Mesenchymal stem cell (in vitro differentiated cells and primary cell): Measurements from ENCODE around the gene FKBP8. TPM values are rescaled to one million over a fixed set of nuclear protein-coding genes. Genes with fewer than 3 reads are reported as not detected.
"Not testable (repeated sequence)": the region's sequence is repeated elsewhere in the genome, so short reads cannot be mapped to it uniquely, and the experiment has no call there.

Source experiments
- DNase-seq: peaks from one replicate; pipeline ENCODE4 v3.0.0-alpha.2; 2013
- H2AFZ ChIP-seq: one replicate; pipeline ENCODE4 v1.6.1; 2013; ENCODE audit warnings: low read depth, mild to moderate bottlenecking, control low read depth, inconsistent platforms, low read length, moderate library complexity
- H2AK5ac ChIP-seq: 2 replicates; pipeline ENCODE4 v1.6.1; 2013; ENCODE audit warnings: low read length, moderate library complexity, mild to moderate bottlenecking, inconsistent platforms; ENCODE audit not compliant: severe bottlenecking
- H2BK120ac ChIP-seq: one replicate; pipeline ENCODE4 v1.6.1; 2013; ENCODE audit warnings: low read depth, mild to moderate bottlenecking, inconsistent platforms, low read length, moderate library complexity
- H2BK12ac ChIP-seq, 2 experiments: one replicate each; pipeline ENCODE4 v1.6.1; 2013; ENCODE audit warnings: inconsistent platforms in 2 of 2, low read length in 2 of 2, mild to moderate bottlenecking in 2 of 2, moderate library complexity in 2 of 2, control low read depth in 1 of 2
- H2BK15ac ChIP-seq: one replicate; pipeline ENCODE4 v1.6.1; 2013; ENCODE audit warnings: mild to moderate bottlenecking, low read depth, inconsistent platforms; ENCODE audit not compliant: poor library complexity, severe bottlenecking
- H2BK5ac ChIP-seq: 2 replicates; pipeline ENCODE4 v1.6.1; 2013; ENCODE audit warnings: low read depth, mild to moderate bottlenecking, low read length, control low read depth, inconsistent platforms; ENCODE audit not compliant: poor library complexity, severe bottlenecking
- H3K14ac ChIP-seq, 2 experiments: one replicate each; pipeline ENCODE4 v1.6.1; 2013; ENCODE audit warnings: inconsistent platforms in 2 of 2, low read length in 2 of 2, control low read depth in 1 of 2, mild to moderate bottlenecking in 1 of 2, moderate library complexity in 1 of 2
- H3K18ac ChIP-seq, 2 experiments: one replicate each; pipeline ENCODE4 v1.6.1; 2013; ENCODE audit warnings: inconsistent platforms in 2 of 2, low read length in 2 of 2, control low read depth in 1 of 2, low read depth in 1 of 2, mild to moderate bottlenecking in 1 of 2
- H3K23ac ChIP-seq, 2 experiments: one replicate each; pipeline ENCODE4 v1.6.1; 2013; ENCODE audit warnings: inconsistent platforms in 2 of 2, low read length in 2 of 2, mild to moderate bottlenecking in 2 of 2, moderate library complexity in 2 of 2, control low read depth in 1 of 2
- H3K27ac ChIP-seq: 2 replicates; pipeline ENCODE4 v1.5.1; 2013; ENCODE audit warnings: mild to moderate bottlenecking, moderate library complexity, low read length, control low read depth, inconsistent platforms; ENCODE audit not compliant: poor library complexity, severe bottlenecking
- H3K27me3 ChIP-seq, 2 experiments: 2 replicates each; pipeline versions ENCODE4 v1.6.1 to v1.7.0; 2013; ENCODE audit warnings: low read length in 2 of 2, mild to moderate bottlenecking in 2 of 2, moderate library complexity in 2 of 2, control low read depth in 1 of 2, inconsistent platforms in 1 of 2; ENCODE audit not compliant: control insufficient read depth in 1 of 2, insufficient read depth in 1 of 2
- H3K36me3 ChIP-seq, 2 experiments: 2 replicates each; pipeline versions ENCODE4 v1.6.1 to v1.7.0; 2013; ENCODE audit warnings: low read length in 2 of 2, control low read depth in 1 of 2, inconsistent platforms in 1 of 2, low read depth in 1 of 2, mild to moderate bottlenecking in 1 of 2; ENCODE audit not compliant: insufficient read depth in 2 of 2, control insufficient read depth in 1 of 2
- H3K4ac ChIP-seq, 2 experiments: one replicate each; pipeline ENCODE4 v1.6.1; 2013; ENCODE audit warnings: inconsistent platforms in 2 of 2, low read length in 2 of 2, mild to moderate bottlenecking in 2 of 2, moderate library complexity in 2 of 2, control low read depth in 1 of 2, low read depth in 1 of 2
- H3K4me1 ChIP-seq: 2 replicates; pipeline ENCODE4 v1.6.1; 2013; ENCODE audit warnings: low read depth, low read length, control low read depth; ENCODE audit not compliant: control insufficient read depth, insufficient read depth
- H3K4me2 ChIP-seq: 2 replicates; pipeline ENCODE4 v1.6.1; 2013; ENCODE audit warnings: low read length, mild to moderate bottlenecking, inconsistent platforms; ENCODE audit not compliant: poor library complexity, severe bottlenecking
- H3K4me3 ChIP-seq, 2 experiments: 2 replicates each; pipeline versions ENCODE4 v1.5.1 to v1.7.0; 2013; ENCODE audit warnings: low read length in 2 of 2, mild to moderate bottlenecking in 2 of 2, control low read depth in 1 of 2, low read depth in 1 of 2; ENCODE audit not compliant: insufficient read depth in 1 of 2
- H3K79me1 ChIP-seq: replicated peaks from 2 replicates; pipeline ENCODE4 v1.6.1; 2013; ENCODE audit warnings: mild to moderate bottlenecking, control low read depth, low read length, inconsistent platforms; ENCODE audit not compliant: poor library complexity, severe bottlenecking
- H3K9ac ChIP-seq: 2 replicates; pipeline ENCODE4 v1.7.0; 2013; ENCODE audit warnings: mild to moderate bottlenecking, low read length, moderate library complexity
- H3K9me3 ChIP-seq: 2 replicates; pipeline ENCODE4 v1.7.0; 2013; ENCODE audit warnings: mild to moderate bottlenecking, low read length; ENCODE audit not compliant: control insufficient read depth
- H4K8ac ChIP-seq: one replicate; pipeline ENCODE4 v1.6.1; 2013; ENCODE audit warnings: inconsistent platforms, mild to moderate bottlenecking, low read length, moderate library complexity
- H4K91ac ChIP-seq: one replicate; pipeline ENCODE4 v1.6.1; 2013; ENCODE audit warnings: mild to moderate bottlenecking, low read length, inconsistent platforms
- WGBS: methylation state at CpG from one replicate; pipeline ENCODE4 v1.1.7; 2013; ENCODE audit warnings: mixed read lengths; 5-methylcytosine and 5-hydroxymethylcytosine counted together
- polyA plus RNA-seq, 2 experiments: library from polyadenylated mRNA; stranded (reverse); fragments of 200-250 nt; gene quantifications; one replicate each; pipeline ENCODE4 v1.2.3, GENCODE V29; 2013

Gene FKBP8
- polyA plus RNA-seq (2013, experiment 1 of 2): 175 TPM
- polyA plus RNA-seq (2013, experiment 2 of 2): 169 TPM

GRCh38 chr19:18542941-18543813, at the start of gene FKBP8:
TSS of gene FKBP8 (minus strand) at chr19:18543573. CDS start at chr19:18541970, 1,603 bp downstream.
- peaks cover 21% of the 10 kb centered on the region for H3K79me1 ChIP-seq
- H3K9ac ChIP-seq: peak within 1 kb of the TSS; percentile 92
- peak within 1 kb of the TSS; percentile 88 for H3K4me2 ChIP-seq
- H2BK15ac ChIP-seq: peak within 1 kb of the TSS; percentile 94
- H3K4ac ChIP-seq: peak within 1 kb of the TSS; percentile 73 to 76
- DNase-seq: peak; percentile 86
- peak within 1 kb of the TSS; percentile 100 for H4K8ac ChIP-seq
- peak within 1 kb of the TSS; percentile 1 for H3K27ac ChIP-seq
- peak within 1 kb of the TSS; percentile 43 for H2AFZ ChIP-seq
- WGBS: 1% methylated on average over 33 of the region's 86 CpGs
- H3K18ac ChIP-seq: peak within 1 kb of the TSS; percentile 96 to 98
- no peak within 1 kb of the TSS for H3K23ac ChIP-seq
- H3K4me3 ChIP-seq: peak within 1 kb of the TSS; percentile 86 to 92
- no peaks in the 10 kb centered on the region for H3K9me3 ChIP-seq
- H2BK5ac ChIP-seq: peak within 1 kb of the TSS; percentile 79
- peak within 1 kb of the TSS; percentile 14 for H2AK5ac ChIP-seq
- H2BK12ac ChIP-seq: peak within 1 kb of the TSS; percentile 71 to 97
- H3K36me3 ChIP-seq: peaks cover 26 to 28% of the 10 kb centered on the region in 2 experiments
- no peaks in the 10 kb centered on the region for H3K27me3 ChIP-seq
- H3K4me1 ChIP-seq: peaks cover 11% of the 10 kb centered on the region
- peak within 1 kb of the TSS; percentile 50 to 83 for H3K14ac ChIP-seq
- peak within 1 kb of the TSS; percentile 99 for H2BK120ac ChIP-seq
- peak within 1 kb of the TSS; percentile 96 for H4K91ac ChIP-seq

DNA sequence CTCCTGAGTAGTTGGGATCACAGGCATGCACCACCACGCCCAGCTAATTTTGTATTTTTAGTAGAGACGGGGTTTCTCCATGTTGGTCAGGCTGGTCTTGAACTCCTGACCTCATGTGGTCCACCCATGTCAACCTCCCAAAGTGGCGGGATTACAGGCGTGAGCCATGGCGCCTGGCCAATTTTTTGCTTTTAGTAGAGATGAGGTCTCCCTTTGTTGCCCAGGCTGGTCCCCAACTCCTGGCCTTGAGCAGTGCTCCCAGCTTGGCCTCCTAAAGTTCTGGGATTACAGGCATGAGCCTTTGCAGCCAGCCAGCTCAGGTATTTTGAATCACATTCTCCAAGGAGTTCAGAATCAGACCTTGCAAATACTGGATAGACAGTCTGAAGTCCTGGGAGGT, 49.4 kb upstream of the FKBP8 start:
- DNase-seq, H2BK15ac ChIP-seq, H4K8ac ChIP-seq, H3K4ac ChIP-seq, H3K4me3 ChIP-seq, H3K9ac ChIP-seq, H2BK5ac ChIP-seq, H2AFZ ChIP-seq, H3K14ac ChIP-seq, H2BK120ac ChIP-seq, H4K91ac ChIP-seq, H3K4me2 ChIP-seq, H3K18ac ChIP-seq, H3K23ac ChIP-seq, H3K9me3 ChIP-seq, H2AK5ac ChIP-seq, H3K27ac ChIP-seq, H2BK12ac ChIP-seq, H3K79me1 ChIP-seq: not testable (repeated sequence)
- 96% methylated on average over 5 of the region's 5 CpGs for WGBS
- peaks cover 3 to 16% of the 10 kb centered on the region in 2 experiments for H3K27me3 ChIP-seq
- H3K4me1 ChIP-seq: peaks cover 40% of the 10 kb centered on the region
- peaks cover 9 to 16% of the 10 kb centered on the region in 2 experiments for H3K36me3 ChIP-seq

GRCh38 chr19:18591735-18592385, 48.5 kb upstream of the FKBP8 start:
- Histone ChIP-seq H3K4ac (no peak overlapping the region), H3K14ac (no peak overlapping the region), H2AK5ac (no peak overlapping the region), H3K27me3 (peaks cover 3 to 14% of the 10 kb centered on the region in 2 experiments), H4K91ac (no peak overlapping the region), H3K9me3 (no peaks in the 10 kb centered on the region), H3K23ac (no peak overlapping the region), H3K4me1 (peaks cover 40% of the 10 kb centered on the region), H2BK5ac (no peak overlapping the region), H2BK15ac (no peak overlapping the region), H3K79me1 (peaks cover 2% of the 10 kb centered on the region), H2BK12ac (no peak overlapping the region), H3K4me2 (no peak overlapping the region), H2AFZ (no peak overlapping the region), H3K36me3 (peaks cover 9 to 16% of the 10 kb centered on the region in 2 experiments), H3K4me3 (peak overlapping the region in 1 of 2 experiments; percentile 40), H2BK120ac (no peak overlapping the region), H4K8ac (no peak overlapping the region), H3K27ac (no peak overlapping the region), H3K9ac (peak overlapping the region; percentile 41), H3K18ac (no peak overlapping the region)
- DNase-seq: no peak
- 96% methylated on average over 22 of the region's 22 CpGs for WGBS
